ENCODE measurements around the gene CLEC11A. TPM values are rescaled to one million over a fixed set of nuclear protein-coding genes. Genes with fewer than 3 reads are reported as not detected.

CLEC11A gene
- polyA plus RNA-seq, 2 of the 4 experiments (the other 2 are of a cell fraction) = 1.5 to 6.2 TPM

- Histone ChIP-seq H3K9me3 (no peaks in the 10 kb centered on the region), H3K4me1 (peaks cover 27% of the 10 kb centered on the region), H3K4me3 (no peak overlapping the region), H3K4me2 (no peak overlapping the region), H3K27ac (no peak overlapping the region)
- TF ChIP-seq FOSL2 (IDR thresholded peaks at IDR 0.05) (no peak), FOSL2 (CRISPR knock-in tag; IDR thresholded peaks at IDR 0.05) (0 out of 2 replicates have a peak, but pooled peaks have one; percentile 15), E2F6 (IDR thresholded peaks at IDR 0.05; ENCODE audit: borderline replicate concordance, low read depth) (peak; percentile 64; the same call in 1 of the 2 replicates), HDAC2 (IDR thresholded peaks at IDR 0.05) (no peak)
- DNase-seq (ENCODE audit: low read depth in 1 of 2, low spot score in 1 of 2) = no peak
- CTCF ChIA-PET = interaction anchor here (0.6 to 18.4 kb wide), 17 partner anchors 9 to 1860 kb away, joined by 3 to 272 read pairs (median 4); partner anchors contain the start of gene KCNC3
- POLR2A ChIA-PET = no interaction called here
- no peak for FAIRE-seq
- 73% methylated on average over 10 of the region's 10 CpGs for WGBS (ENCODE audit: missing lambda C conversion rate)
- no peak for ATAC-seq
Observed at GRCh38 chr19:50721441-50722137, 1.6 kb upstream of the CLEC11A start.

DNA sequence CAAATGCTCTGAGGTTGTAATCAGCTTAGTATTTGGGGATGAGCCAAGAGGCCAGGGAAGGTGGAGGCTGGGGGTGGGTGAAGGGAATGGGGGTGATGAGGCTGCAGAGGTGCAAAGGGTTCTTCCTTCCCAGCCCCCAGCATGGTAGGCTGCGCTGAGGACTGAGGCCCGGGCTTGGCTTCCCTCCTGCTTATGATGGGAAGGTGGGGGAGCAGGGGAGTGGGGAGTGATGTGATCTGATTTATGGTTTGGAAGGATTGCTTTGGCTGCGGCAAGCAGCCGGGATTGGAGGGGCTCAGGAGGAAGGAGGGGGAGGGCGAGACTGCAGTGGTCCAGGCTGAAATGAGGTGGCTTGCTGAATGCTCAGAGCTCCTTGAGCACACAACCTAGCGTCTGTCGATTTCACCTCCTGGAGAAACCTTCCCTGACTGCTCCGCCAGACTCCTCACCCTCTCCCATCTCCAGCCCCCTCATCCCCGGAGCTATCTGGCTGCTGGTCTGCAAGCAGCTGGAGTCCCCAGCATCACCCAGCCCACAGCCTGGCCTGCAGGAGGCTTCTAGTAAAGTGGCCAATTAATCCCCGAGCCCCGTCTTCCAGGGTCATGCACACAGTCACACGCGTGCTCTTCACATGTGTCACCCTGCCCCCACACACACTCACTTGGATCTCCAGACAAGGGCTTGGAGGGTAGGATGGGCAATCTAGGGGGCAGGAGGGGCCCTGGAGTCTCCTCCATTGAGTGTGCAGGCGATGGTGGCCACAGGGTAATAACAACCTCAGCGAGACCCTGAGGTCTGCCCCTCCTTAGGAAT lies 757 bp upstream of the CLEC11A start:
- Histone ChIP-seq H3K4me1 (peaks cover 27% of the 10 kb centered on the region), H3K4me3 (no peak overlapping the region), H3K27ac (no peak overlapping the region), H3K9me3 (no peaks in the 10 kb centered on the region), H3K4me2 (no peak overlapping the region)
- DNase-seq (ENCODE audit: low read depth in 1 of 2, low spot score in 1 of 2) = no peak
- ChIA-PET POLR2A (no interaction called here), CTCF (interaction anchor here (0.6 to 18.4 kb wide), 17 partner anchors 10 to 1861 kb away, joined by 3 to 272 read pairs (median 5); partner anchors contain the start of gene KCNC3)
- no peak for FAIRE-seq
- TF ChIP-seq BCL3 (IDR thresholded peaks at IDR 0.05) = no peak
- no peak for TF ChIP-seq CHD4 (IDR thresholded peaks at IDR 0.05; ENCODE audit: borderline replicate concordance)
- TF ChIP-seq TP53 (CRISPR knock-in tag; IDR thresholded peaks at IDR 0.05) = no peak
- no peak for TF ChIP-seq POLR2A (IDR thresholded peaks at IDR 0.05; ENCODE audit: low read length)
- no peak for TF ChIP-seq JUN (IDR thresholded peaks at IDR 0.05)
- no peak for TF ChIP-seq REST (IDR thresholded peaks at IDR 0.05)
- TF ChIP-seq FOSB (CRISPR knock-in tag; IDR thresholded peaks at IDR 0.05) = no peak
- no peak for TF ChIP-seq FOSL2 (IDR thresholded peaks at IDR 0.05)
- TF ChIP-seq FOSL2 (CRISPR knock-in tag; IDR thresholded peaks at IDR 0.05) = no peak
- no peak for TF ChIP-seq MAZ (IDR thresholded peaks at IDR 0.05; ENCODE audit: borderline replicate concordance, low read depth, low read length)
- TF ChIP-seq KDM1A (IDR thresholded peaks at IDR 0.05; ENCODE audit: low read depth) = no peak
- no peak for TF ChIP-seq CBX8 (IDR thresholded peaks at IDR 0.05)
- TF ChIP-seq GATA3 (IDR thresholded peaks at IDR 0.05; ENCODE audit: borderline replicate concordance) = no peak
- no peak for ATAC-seq
- 85% methylated on average over 15 of the region's 15 CpGs for WGBS (ENCODE audit: missing lambda C conversion rate)
